ENCODE measurements around the gene STC2. TPM values are rescaled to one million over a fixed set of nuclear protein-coding genes. Genes with fewer than 3 reads are reported as not detected.

Gene STC2
- total RNA-seq, 1 experiment from 2014 or later, result 224 TPM

- ChIA-PET CTCF (interaction anchor here (1.3 kb wide), 1 partner anchor 10 kb away, joined by 4 read pairs; no protein-coding TSS in a partner anchor), POLR2A (interaction anchor here (9.8 kb wide), 1 partner anchor 7 kb away, joined by 72 read pairs; the partner anchor contains the start of gene STC2)
- Mint-ChIP-seq H3K4me1 (ENCODE audit: low read depth, unreplicated experiment) (peaks cover 44% of the 10 kb centered on the region), H3K27me3 (ENCODE audit: insufficient read depth, unreplicated experiment) (no peaks in the 10 kb centered on the region), H3K36me3 (ENCODE audit: insufficient read depth, unreplicated experiment) (peaks cover 100% of the 10 kb centered on the region), H3K27ac (ENCODE audit: unreplicated experiment) (peak overlapping the region; percentile 64), H3K9me3 (ENCODE audit: unreplicated experiment) (no peaks in the 10 kb centered on the region), H3K4me3 (ENCODE audit: unreplicated experiment) (no peak overlapping the region)
- intact Hi-C loops (cut with micrococcal nuclease; ENCODE audit: unreplicated experiment), result no loop called here
- no peak for TF ChIP-seq CTCF (IDR thresholded peaks at IDR 0.05; ENCODE audit: insufficient read depth in 1 of 2, low read depth in 1 of 2, low read length in 1 of 2, severe bottlenecking in 1 of 2, unreplicated experiment in 1 of 2)
- peaks cover 20% of the 10 kb centered on the region for H3K36me3 ChIP-seq (ENCODE audit: control insufficient read depth, insufficient read depth, low read length)
- BruUV-seq (replicated peaks), result no TSS peak
- H3K27me3 ChIP-seq (replicated peaks; ENCODE audit: control insufficient read depth, insufficient read depth, low read length), result no peaks in the 10 kb centered on the region
- no peak for DNase-seq
- H3K4me3 ChIP-seq (ENCODE audit: low read depth, low read length), result no peak overlapping the region
- no peaks in the 10 kb centered on the region for H3K9me3 ChIP-seq
- H3K4me1 ChIP-seq, result no peaks in the 10 kb centered on the region; the same call in 1 of the 2 replicates
Observed at GRCh38 chr5:173321886-173322285, 6.3 kb downstream of the STC2 start.

DNA sequence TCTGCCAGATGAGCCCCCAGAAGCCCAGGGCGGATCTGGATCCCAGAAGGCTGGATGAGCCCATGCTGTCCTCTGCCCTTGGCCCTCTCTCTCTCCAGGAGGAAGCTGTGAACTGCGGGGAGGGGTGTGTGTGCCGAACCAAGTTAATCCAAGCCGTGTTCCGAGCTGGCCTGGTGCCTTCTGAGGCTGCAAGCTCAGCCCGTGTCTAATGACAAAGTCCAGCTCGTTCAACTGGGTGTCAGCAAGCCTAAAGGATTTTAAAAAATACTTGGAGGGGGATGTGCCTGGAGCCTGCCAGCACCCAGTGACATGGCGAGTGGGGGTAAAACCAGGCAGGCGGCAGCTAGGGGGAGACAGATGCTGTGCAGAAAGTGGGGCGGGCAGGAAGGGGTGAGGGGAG lies 8.0 kb downstream of the STC2 start:
- peak in 1 of 2 experiments; percentile 2 for TF ChIP-seq CTCF (IDR thresholded peaks at IDR 0.05; ENCODE audit: insufficient read depth in 1 of 2, low read depth in 1 of 2, low read length in 1 of 2, severe bottlenecking in 1 of 2, unreplicated experiment in 1 of 2)
- H3K4me3 Mint-ChIP-seq (ENCODE audit: unreplicated experiment), result no peak overlapping the region
- BruUV-seq (replicated peaks), result no TSS peak
- POLR2A ChIA-PET, result interaction anchor here (9.8 kb wide), 1 partner anchor 8 kb away, joined by 72 read pairs; the partner anchor contains the start of gene STC2
- intact Hi-C loops (cut with micrococcal nuclease; ENCODE audit: unreplicated experiment), result no loop called here
- H3K9me3 Mint-ChIP-seq (ENCODE audit: unreplicated experiment), result no peaks in the 10 kb centered on the region
- H3K36me3 ChIP-seq (ENCODE audit: control insufficient read depth, insufficient read depth, low read length), result peaks cover 17% of the 10 kb centered on the region
- H3K4me1 Mint-ChIP-seq (ENCODE audit: low read depth, unreplicated experiment), result peaks cover 44% of the 10 kb centered on the region
- H3K4me1 ChIP-seq, result no peaks in the 10 kb centered on the region; the same call in 1 of the 2 replicates
- H3K9me3 ChIP-seq, result no peaks in the 10 kb centered on the region
- peaks cover 100% of the 10 kb centered on the region for H3K36me3 Mint-ChIP-seq (ENCODE audit: insufficient read depth, unreplicated experiment)
- H3K27me3 ChIP-seq (replicated peaks; ENCODE audit: control insufficient read depth, insufficient read depth, low read length), result no peaks in the 10 kb centered on the region
- no peak overlapping the region for H3K4me3 ChIP-seq (ENCODE audit: low read depth, low read length)
- CTCF ChIA-PET, result interaction anchor here (0.7 to 1.4 kb wide), 2 partner anchors 10 to 218 kb away, joined by 3 to 5 read pairs; no protein-coding TSS in a partner anchor
- DNase-seq, result peak in 1 of 2 experiments; percentile 26
- H3K27ac Mint-ChIP-seq (ENCODE audit: unreplicated experiment), result no peak overlapping the region
- H3K27me3 Mint-ChIP-seq (ENCODE audit: insufficient read depth, unreplicated experiment), result no peaks in the 10 kb centered on the region

GRCh38 chr5:173319646-173320045 lies 8.6 kb downstream of the STC2 start:
- Mint-ChIP-seq H3K27me3 (ENCODE audit: insufficient read depth, unreplicated experiment) (no peaks in the 10 kb centered on the region), H3K9me3 (ENCODE audit: unreplicated experiment) (no peaks in the 10 kb centered on the region), H3K36me3 (ENCODE audit: insufficient read depth, unreplicated experiment) (peaks cover 100% of the 10 kb centered on the region), H3K4me3 (ENCODE audit: unreplicated experiment) (peak overlapping the region; percentile 28), H3K4me1 (ENCODE audit: low read depth, unreplicated experiment) (peaks cover 44% of the 10 kb centered on the region), H3K27ac (ENCODE audit: unreplicated experiment) (no peak overlapping the region)
- intact Hi-C loops (cut with micrococcal nuclease; ENCODE audit: unreplicated experiment), result no loop called here
- Histone ChIP-seq H3K27me3 (replicated peaks; ENCODE audit: control insufficient read depth, insufficient read depth, low read length) (no peaks in the 10 kb centered on the region), H3K4me3 (ENCODE audit: low read depth, low read length) (no peak overlapping the region), H3K36me3 (ENCODE audit: control insufficient read depth, insufficient read depth, low read length) (peaks cover 16% of the 10 kb centered on the region), H3K4me1 (no peaks in the 10 kb centered on the region), H3K9me3 (no peaks in the 10 kb centered on the region)
- peak in 1 of 2 experiments; percentile 26 for DNase-seq
- CTCF ChIA-PET, result interaction anchor here (0.6 kb wide), 1 partner anchor 10 kb away, joined by 3 read pairs; no protein-coding TSS in a partner anchor
- no peak for TF ChIP-seq CTCF (IDR thresholded peaks at IDR 0.05; ENCODE audit: insufficient read depth in 1 of 2, low read depth in 1 of 2, low read length in 1 of 2, severe bottlenecking in 1 of 2, unreplicated experiment in 1 of 2)
- no TSS peak for BruUV-seq (replicated peaks)
- POLR2A ChIA-PET, result interaction anchor here (9.8 kb wide), 1 partner anchor 9 kb away, joined by 72 read pairs; the partner anchor contains the start of gene STC2

Data from Caco-2 (cell line).